Hippocampal formation (tissue), 2 donors: ENCODE measurements around the gene ZNF823.
A peak's percentile ranks its signal among the peaks of the same experiment; 100 is the strongest.

Source experiments
- DNase-seq, 2 donors: peaks; one replicate each; lab custom pipeline; 2025; lab: John Stamatoyannopoulos, UW

Gene ZNF823

DNA sequence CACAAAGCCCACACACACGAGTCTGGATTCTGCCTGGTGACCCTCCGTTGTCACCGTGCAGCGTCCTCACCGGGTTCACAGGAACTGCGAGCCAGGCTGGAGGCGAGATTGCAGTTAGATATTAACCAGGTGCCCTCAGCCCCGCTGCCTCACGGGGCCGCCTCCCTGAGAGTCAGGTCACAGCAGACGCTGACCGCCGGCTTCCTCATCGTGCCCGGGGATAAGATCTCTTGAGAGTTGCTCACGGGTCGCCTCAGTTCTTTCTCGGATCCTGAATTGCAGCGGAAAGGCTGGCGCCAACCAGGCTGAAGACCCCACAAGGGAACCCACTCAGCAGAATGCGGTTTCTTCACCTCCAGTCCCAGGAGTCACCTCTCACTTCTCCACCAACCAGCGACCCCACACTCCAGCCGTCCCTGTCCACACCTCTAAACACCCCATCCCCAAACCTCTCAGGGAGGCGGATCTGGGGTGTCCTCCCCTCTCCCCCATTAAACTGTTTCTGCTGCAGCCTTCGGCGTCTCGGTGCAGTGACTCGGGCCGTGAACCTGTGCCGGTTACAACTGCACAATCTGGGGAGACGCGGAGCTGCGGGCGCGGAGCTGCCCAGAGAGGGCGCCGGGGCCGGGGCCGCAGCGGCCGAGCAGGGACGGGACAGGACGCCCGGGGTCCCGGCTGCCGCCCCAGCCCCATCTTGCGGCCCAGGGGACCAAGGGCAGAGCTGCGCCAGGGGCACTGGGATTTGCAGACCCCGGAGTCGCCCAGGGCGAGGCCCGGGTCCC lies 591 bp downstream of the ZNF823 start:
- DNase-seq: peak in 1 of 2 donors; percentile 32

GRCh38 chr19:11736696-11737095 lies 2.0 kb downstream of the ZNF823 start:
- no peak for DNase-seq

DNA sequence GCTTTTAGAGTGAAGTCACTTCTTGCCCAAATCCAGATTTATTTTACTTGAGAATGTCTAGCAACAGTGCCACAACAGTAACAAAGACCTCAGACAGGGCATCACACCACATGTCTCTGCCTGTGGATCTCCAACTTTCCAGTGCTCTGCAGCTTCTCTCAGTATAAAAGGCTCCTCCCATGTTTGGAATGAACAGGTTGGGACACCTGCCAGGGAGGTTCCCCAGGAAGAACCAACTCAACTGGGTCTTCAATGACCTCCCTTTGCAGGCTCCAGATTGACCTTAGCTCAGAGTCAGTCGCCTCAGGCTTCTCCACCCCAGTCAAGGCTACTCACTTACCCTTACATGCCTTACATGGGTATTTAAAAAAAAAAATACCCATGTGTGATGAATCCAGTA lies 3.4 kb downstream of the ZNF823 start:
- DNase-seq: no peak

- DNase-seq: no peak
Measured at GRCh38 chr19:11729586-11729985, 9.2 kb downstream of the ZNF823 start.

GRCh38 chr19:11722414-11722813 lies 16.3 kb downstream of the ZNF823 start:
- DNase-seq: no peak

DNA sequence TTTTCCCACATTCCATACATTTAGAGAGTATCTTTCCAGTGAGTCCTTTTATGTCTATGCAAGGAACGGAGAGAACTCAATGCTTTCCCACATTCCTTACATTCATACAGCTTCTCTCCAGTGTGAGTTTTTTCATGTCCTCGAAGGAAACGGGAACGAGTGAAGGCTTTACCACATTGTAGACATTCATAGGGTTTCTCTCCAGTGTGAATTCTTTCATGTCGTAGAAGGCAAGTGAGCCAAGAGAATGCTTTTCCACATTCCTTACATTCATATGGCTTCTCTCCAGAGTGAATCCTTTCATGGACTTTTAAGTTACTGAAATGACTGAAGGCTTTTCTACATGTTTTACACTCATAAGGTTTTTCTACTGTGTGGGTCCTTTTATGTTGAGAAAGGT lies 17.1 kb downstream of the ZNF823 start:
- DNase-seq: no peak

DNA sequence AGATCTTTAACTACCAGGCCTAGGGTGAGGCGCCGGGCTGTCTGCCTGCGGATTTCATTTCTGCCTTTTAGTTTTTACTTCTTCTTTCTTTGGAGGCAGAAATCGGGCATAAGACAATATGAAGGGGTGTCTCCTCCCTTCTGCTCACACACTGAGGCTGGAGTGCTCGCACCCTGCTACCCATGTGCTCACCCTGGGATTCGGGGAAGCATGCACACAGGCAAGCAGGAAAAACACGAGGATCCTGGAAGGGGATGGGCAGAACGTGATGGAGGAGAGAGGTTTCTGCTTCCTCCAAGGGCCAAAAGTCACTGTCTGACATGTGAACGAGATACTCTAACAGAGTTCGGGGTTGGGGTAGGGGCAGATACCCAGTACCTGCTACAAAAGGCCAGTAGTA lies 28.4 kb downstream of the ZNF823 start:
- no peak for DNase-seq

GRCh38 chr19:11708457-11708856 lies 30.3 kb downstream of the ZNF823 start:
- no peak for DNase-seq

DNA sequence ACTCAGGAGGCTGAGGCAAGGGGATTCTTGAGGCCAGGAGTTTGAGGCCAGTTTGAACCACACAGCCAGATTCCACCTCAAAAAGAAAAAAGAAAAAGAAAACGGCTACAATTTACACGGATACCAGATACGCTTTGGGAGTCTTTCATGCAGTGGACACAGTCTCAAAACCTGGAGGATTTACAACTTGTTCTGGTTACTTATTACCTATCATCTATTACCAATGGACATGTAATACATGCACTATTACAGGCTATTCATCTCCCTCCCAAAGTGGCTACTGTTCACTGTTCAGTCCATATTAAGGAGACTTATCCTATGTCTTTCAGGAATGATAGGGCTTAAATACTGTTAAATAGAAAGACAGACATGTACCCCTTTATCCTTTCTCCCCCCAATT lies 33.3 kb downstream of the ZNF823 start:
- DNase-seq: no peak

DNA sequence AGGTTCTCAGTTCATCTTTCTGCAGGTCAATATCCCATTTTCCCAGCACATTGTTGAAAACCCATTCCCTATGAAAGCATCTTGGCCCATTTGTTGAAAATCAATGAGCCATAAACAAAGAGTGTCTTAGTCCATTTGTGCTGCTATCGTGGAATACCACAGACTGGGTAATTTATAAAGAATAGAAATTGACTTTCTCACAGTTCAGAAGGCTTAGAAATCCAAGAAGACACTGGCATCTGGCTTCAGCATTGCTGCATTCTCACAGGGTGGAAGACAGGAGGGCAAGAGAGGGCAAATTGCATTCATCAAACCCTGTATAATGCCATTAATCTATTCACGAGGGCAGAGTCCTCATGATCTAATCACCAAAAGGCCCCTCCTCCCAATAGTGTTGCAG lies 34.1 kb downstream of the ZNF823 start:
- DNase-seq: no peak

DNA sequence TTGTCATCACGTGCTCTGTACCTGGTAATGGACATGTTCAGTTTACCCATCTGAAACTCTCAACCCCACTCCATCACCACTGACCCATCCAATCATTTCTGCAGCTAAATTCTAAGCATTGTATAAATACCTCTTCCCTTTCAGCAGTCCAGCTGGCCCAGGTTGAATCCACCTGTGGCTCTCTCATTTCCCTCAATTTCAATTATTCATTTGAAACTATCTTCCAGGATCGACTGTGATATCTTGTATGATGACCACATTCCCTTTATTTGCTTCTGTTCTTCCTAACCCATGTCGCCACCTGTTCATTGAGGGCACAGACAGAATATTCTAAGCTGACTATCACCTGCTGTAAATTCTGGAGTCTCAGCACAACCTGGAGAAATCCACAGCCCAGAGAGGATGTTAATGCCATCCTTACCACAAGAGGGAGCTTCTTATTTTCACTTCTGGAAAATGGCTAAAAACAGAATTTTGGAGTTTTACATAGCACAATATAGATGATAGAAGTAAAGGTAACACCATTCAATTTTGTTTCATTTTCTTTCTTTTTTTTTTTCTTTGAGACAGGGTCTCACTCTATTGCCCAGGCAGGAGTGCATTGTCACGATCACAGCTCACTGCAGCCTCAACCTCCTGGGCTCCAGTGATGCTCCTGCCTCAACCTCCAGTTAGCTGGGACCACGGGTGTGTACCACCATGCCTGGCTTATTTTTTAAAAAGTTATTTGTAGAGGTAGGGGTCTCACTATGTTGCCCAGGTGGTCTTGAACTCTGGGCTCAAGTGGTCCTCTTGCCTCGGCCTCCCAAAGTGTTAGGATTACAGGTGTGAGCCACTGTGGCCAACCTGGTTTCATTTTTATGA lies 38.6 kb downstream of the ZNF823 start:
- DNase-seq: peak in 1 of 2 donors; percentile 36

DNA sequence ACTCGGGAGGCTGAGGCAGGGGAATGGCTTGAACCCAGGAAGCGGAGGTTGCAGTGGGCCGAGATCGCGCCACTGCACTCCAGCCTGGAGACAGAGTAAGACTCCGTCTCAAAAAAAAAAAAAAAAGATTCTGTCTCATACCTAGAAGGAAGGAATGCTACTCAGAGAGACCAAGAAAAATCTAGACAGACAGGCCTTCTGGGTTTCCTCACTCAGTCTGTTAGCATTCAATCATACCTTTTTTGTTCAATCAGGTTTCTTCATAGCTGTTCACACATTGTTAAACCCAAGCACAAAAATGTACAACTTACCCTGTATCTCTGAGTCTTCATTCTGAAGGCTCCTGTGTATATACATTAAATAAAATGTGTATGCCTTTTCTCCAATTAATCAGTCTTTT lies 40.5 kb downstream of the ZNF823 start:
- DNase-seq: no peak

GRCh38 chr19:11697284-11697855 lies 41.4 kb downstream of the ZNF823 start:
- DNase-seq: no peak

DNA sequence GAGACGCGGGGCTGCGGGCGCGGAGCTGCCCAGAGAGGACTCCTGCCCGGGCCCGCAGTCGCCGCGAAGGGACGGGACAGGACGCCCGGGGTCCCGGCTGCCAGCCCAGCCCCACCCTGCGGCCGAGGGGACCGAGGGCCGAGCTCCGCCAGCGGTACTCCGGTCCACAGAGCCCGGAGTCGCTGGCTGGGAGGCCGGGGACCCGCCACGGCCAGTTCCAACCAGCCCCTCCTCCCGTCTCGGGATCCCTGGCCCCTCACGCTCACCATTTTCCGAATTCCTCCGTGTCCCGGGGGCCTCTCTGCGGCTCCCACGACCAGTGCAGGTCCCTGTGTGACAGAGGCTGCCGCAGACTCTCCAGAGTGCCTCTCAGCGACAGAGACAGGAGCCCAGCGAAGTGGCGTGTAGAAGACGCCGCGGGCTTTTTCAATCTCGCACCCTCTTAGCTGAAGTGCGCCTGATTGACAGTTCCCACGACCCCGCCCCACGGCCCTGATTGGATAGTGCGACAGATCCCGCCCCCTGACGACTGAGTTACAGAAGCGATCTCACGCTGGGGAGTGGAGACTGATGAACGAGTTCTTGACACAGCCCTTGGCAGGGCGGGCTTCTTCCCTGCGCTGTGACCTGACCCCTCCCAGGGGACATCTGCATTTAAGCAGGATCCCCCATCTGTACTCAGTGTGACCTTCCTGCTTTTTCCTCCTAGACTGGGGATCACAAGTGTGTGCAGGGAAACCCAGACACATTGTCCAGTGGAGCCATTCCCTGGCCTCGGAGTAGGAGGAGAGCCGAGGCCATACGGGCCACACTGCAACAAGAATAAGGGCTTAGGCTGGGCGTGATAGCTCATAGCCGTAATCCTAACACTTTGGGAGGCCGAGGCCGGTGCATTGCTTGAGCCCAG lies 44.0 kb downstream of the ZNF823 start:
- DNase-seq: peak; percentile 78 to 88

GRCh38 chr19:11693505-11694499 lies 44.9 kb downstream of the ZNF823 start:
- DNase-seq: no peak

DNA sequence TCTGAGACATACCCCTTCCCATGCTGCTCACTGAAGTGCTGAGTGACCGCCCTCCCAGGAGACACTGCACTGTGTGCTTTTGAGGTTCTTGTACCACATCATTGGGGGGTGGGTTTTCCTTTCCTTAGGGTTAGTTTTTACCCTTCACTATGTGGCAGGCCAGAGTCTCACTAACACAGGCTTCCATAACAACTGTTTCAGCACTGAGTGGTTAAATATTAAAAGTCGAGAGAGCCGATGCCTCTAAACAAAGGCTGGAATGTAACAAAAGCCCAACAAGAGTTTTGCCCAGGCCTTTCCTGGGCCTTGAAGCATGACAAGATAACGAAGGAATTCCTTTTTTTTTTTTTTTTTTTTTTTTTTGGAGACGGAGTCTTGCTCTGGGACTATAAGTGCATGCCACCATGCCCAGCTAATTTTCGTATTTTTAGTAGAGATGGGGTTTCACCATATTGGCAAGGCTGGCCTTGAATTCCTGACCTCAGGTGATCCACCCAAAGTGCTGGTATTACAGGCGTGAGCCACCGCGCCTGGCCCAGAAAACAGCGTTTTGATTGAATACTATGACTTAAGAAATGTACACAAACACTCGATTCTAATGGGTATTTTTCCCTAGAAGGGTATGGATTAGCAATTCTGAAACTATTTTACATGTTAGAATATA lies 46.5 kb downstream of the ZNF823 start:
- DNase-seq: no peak

DNA sequence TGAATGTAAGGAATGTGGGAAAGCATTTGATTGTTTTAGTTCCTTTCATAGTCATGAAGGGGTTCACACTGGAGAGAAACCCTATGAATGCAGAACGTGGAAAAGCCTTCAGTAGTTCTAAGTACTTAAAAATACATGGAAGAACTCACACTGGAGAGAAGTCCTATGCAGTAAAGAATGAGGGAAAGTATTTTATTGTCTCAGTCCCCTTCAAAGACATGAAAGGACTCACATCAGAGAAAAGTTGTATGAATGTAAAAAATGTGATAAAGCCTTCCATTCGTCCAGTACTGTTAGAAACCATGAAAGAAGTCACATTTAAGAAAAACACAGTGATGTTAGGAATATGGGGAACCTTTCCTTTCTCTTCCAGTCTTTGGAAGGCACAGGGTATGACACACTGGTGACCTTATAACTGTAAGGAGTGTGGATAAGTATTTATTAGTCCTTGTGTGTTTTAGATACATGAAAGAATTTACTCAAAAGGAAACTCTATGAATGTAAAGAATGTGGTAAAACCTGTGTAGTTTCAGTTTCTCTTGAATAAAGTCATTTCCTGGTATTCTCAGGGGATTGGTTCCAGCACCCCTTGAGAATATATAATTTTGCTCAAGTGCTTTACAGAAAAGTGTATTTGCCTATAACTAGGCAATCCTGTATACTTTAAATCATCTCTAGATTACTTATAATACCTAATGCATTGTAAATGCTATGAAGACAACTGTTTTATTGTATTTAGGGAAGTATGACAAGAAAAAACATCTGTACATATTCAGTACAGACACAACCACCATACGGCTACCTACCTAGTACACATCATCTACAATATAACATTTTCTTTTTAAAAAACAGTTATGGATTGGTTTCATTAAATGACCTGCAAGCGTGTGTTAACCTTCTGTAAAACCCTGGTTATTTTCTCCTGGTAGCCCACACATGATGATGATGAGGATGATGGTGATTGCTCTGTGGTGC lies 52.8 kb downstream of the ZNF823 start:
- no peak for DNase-seq

GRCh38 chr19:11684987-11685675 lies 53.6 kb downstream of the ZNF823 start:
- no peak for DNase-seq
